ENCODE data around the gene CLPX. TPM values are rescaled to one million over a fixed set of nuclear protein-coding genes. Genes with fewer than 3 reads are reported as not detected.
"Not testable (repeated sequence)": the region's sequence is repeated elsewhere in the genome, so short reads cannot be mapped to it uniquely, and the experiment has no call there.

The CLPX gene
- total RNA-seq, 2 donors from 2014 or later, result 19.8 to 50.5 TPM

DNA sequence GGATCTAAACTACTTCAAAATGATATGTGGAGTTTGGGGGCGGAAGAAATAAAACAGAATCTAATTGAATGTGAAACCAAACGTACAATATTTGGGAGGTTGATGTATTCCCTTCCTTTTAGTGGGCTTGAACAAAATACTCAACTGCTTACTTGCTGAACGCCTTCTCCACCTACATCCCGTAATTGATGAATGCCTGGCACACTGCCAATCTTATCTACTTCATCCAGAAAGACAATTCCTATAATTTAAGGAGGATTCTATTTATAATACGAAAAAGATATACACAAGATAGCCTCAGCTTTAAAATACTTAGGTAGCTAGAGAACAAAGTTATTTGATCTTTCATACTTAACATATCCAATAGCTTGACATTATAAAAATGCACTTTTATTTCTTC, 28.4 kb downstream of the CLPX start:
- Histone ChIP-seq H3K36me3 (peaks cover 49% of the 10 kb centered on the region), H3K27me3 (replicated peaks; ENCODE audit: insufficient read depth) (no peaks in the 10 kb centered on the region), H3K9me3 (no peaks in the 10 kb centered on the region), H3K4me3 (no peak overlapping the region), H3K4me1 (ENCODE audit: control insufficient read depth in 1 of 2, low read depth in 2 of 2) (no peaks in the 10 kb centered on the region), H3K27ac (no peak overlapping the region)
- DNase-seq (ENCODE audit: low spot score) (no peak), ATAC-seq (ENCODE audit: insufficient number of reproducible peaks, low FRiP score, low read depth) (no peak)
- TF ChIP-seq, protein P1, sequence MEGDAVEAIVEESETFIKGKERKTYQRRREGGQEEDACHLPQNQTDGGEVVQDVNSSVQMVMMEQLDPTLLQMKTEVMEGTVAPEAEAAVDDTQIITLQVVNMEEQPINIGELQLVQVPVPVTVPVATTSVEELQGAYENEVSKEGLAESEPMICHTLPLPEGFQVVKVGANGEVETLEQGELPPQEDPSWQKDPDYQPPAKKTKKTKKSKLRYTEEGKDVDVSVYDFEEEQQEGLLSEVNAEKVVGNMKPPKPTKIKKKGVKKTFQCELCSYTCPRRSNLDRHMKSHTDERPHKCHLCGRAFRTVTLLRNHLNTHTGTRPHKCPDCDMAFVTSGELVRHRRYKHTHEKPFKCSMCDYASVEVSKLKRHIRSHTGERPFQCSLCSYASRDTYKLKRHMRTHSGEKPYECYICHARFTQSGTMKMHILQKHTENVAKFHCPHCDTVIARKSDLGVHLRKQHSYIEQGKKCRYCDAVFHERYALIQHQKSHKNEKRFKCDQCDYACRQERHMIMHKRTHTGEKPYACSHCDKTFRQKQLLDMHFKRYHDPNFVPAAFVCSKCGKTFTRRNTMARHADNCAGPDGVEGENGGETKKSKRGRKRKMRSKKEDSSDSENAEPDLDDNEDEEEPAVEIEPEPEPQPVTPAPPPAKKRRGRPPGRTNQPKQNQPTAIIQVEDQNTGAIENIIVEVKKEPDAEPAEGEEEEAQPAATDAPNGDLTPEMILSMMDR (IDR thresholded peaks at IDR 0.05), result no peak

DNA sequence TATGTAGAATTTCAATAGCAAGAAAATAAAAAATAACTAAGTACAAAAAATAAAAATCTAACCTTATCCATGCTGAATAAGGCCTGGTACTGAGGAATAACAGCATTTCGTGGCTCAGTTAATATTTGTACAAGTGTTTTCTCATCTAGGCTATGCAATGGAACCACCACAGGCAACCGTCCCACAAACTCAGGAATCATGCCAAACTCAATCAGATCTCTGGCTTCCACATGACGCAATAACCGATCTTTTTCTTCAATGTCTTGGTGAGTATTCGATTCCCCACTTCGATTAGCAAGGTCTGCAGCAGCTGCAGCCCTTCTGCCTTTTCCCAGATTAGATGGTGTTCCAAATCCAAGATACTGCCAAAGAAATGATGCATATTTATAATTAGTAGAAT, 30.4 kb downstream of the CLPX start:
- TF ChIP-seq, protein P1 (IDR thresholded peaks at IDR 0.05), result no peak
- H3K4me1 ChIP-seq (ENCODE audit: control insufficient read depth in 1 of 2, low read depth in 2 of 2), result no peaks in the 10 kb centered on the region
- H3K4me3 ChIP-seq, result no peak overlapping the region
- H3K36me3 ChIP-seq, result peaks cover 52% of the 10 kb centered on the region
- DNase-seq (ENCODE audit: low spot score) (no peak), ATAC-seq (ENCODE audit: insufficient number of reproducible peaks, low FRiP score, low read depth) (no peak)
- no peak overlapping the region for H3K27ac ChIP-seq
- H3K9me3 ChIP-seq, result no peaks in the 10 kb centered on the region
- H3K27me3 ChIP-seq (replicated peaks; ENCODE audit: insufficient read depth), result no peaks in the 10 kb centered on the region

DNA sequence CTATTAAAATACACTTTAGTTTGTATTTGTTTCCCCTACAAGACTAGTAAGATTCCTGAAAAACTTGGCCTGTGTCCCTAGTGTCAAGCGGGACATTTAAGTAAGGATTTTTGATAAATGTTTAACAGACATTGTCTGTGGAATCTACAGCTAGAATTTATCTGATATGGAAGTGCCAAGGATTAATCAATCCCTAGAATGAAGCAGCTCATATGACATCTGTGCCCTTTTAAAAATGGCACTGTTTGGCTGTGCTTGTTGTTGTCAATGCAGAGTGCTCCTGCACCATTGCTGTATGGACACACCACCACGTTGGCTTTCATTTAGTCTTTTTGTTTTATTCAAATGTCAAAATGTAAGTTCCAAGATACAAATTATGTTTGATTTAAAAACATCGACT, 37.2 kb downstream of the CLPX start:
- no peaks in the 10 kb centered on the region for H3K4me1 ChIP-seq (ENCODE audit: control insufficient read depth in 1 of 2, low read depth in 2 of 2)
- TF ChIP-seq, protein P1 (IDR thresholded peaks at IDR 0.05), result no peak
- H3K4me3 ChIP-seq, result no peak overlapping the region
- no peak overlapping the region for H3K27ac ChIP-seq
- no peaks in the 10 kb centered on the region for H3K9me3 ChIP-seq
- H3K27me3 ChIP-seq (replicated peaks; ENCODE audit: insufficient read depth), result no peaks in the 10 kb centered on the region
- DNase-seq (ENCODE audit: low spot score) (no peak), ATAC-seq (ENCODE audit: insufficient number of reproducible peaks, low FRiP score, low read depth) (no peak)
- H3K36me3 ChIP-seq, result peaks cover 9% of the 10 kb centered on the region

DNA sequence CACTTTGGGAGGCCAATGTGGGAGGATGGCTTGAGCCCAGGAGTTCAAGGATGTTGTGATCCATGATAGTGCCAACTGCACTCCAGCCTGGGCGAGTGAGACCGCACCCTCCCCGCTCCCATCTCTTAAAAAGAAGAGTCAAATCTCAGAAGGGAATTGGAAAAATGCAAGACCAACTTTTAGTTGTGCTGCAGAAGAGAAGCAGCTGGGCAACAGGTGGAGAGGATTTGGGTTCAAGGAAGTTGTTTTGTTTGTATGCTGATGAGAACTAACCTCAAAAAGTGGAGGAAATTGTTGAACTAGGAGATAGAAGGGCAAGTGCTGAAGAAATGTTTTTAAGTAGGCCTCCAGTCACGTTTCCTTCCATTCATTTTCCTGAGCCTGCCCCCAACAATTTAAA, 38.7 kb downstream of the CLPX start:
- Histone ChIP-seq H3K27me3 (replicated peaks; ENCODE audit: insufficient read depth) (no peaks in the 10 kb centered on the region), H3K36me3 (peaks cover 3% of the 10 kb centered on the region), H3K4me1 (ENCODE audit: control insufficient read depth in 1 of 2, low read depth in 2 of 2) (no peaks in the 10 kb centered on the region), H3K27ac (no peak overlapping the region), H3K9me3 (no peaks in the 10 kb centered on the region), H3K4me3 (no peak overlapping the region)
- no peak for DNase-seq (ENCODE audit: low spot score)
- TF ChIP-seq, protein P1 (IDR thresholded peaks at IDR 0.05), result no peak
- no peak for ATAC-seq (ENCODE audit: insufficient number of reproducible peaks, low FRiP score, low read depth)

DNA sequence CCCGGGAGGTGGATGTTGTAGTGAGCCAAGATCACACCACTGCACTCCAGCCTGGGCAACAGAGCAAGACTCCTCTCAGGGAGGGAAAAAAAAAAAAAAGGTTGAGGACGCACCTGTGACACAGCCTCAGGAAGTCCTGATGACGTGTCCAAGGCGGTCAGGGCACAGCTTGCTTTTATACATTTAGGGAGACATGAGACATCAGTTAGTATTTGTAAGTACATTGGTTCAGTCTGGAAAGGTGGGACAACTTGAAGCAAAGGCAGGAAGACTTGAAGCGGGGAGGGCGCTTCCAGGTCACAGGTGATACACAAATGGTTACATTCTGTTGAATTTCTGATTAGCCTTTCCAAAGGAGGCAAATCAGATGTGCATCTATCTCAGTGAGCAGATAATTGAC, 46.5 kb downstream of the CLPX start:
- not testable (repeated sequence) for H3K27ac ChIP-seq; H3K27me3 ChIP-seq (replicated peaks; ENCODE audit: insufficient read depth); ATAC-seq (ENCODE audit: insufficient number of reproducible peaks, low FRiP score, low read depth); H3K36me3 ChIP-seq; DNase-seq (ENCODE audit: low spot score); H3K4me3 ChIP-seq; H3K4me1 ChIP-seq (ENCODE audit: control insufficient read depth in 1 of 2, low read depth in 2 of 2); H3K9me3 ChIP-seq

DNA sequence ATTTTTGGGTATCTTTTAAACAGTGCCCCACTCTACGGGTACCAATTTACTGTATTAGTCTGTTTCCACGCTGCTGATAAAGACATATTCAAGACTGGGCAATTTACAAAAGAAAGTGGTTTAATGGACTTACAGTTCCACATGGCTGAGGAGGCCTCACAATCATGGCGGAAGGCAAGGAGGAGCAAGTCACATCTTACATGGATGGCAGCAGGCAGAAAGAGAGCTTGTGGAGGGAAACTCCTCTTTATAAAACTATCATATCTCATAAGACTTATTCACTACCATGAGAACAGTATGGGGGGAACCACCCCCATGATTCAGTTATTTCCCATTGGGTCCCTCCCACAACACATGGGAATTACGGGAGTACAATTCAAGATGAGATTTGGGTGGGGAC, 47.2 kb downstream of the CLPX start:
- H3K36me3 ChIP-seq; H3K4me3 ChIP-seq; H3K4me1 ChIP-seq (ENCODE audit: control insufficient read depth in 1 of 2, low read depth in 2 of 2); DNase-seq (ENCODE audit: low spot score); H3K9me3 ChIP-seq; ATAC-seq (ENCODE audit: insufficient number of reproducible peaks, low FRiP score, low read depth); H3K27ac ChIP-seq; H3K27me3 ChIP-seq (replicated peaks; ENCODE audit: insufficient read depth): not testable (repeated sequence)

DNA sequence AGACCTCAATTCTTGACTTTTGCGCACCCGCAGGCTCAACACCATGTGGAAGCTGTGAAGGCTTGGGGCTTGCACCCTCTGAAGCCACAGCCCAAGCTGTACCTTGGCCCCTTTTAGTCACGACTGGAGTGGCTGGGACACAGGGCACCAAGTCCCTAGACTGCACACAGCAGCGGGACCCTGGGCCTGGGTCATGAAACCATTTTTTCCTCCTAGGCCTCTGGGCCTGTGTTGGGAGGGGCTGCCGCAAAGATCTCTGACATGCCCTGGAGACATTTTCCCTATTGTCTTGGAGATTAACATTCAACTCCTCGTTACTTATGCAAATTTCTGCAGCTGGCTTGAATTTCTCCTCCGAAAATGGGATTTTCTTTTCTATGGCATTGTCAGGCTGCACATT, 48.1 kb downstream of the CLPX start:
- not testable (repeated sequence) for H3K27ac ChIP-seq; ATAC-seq (ENCODE audit: insufficient number of reproducible peaks, low FRiP score, low read depth)
- peaks cover 9 to 13% of the 10 kb centered on the region in 2 donors for H3K4me1 ChIP-seq (ENCODE audit: control insufficient read depth in 1 of 2, low read depth in 2 of 2)

More for the DNA sequence above, 48.1 kb downstream of the CLPX start:
- H3K9me3 ChIP-seq; DNase-seq (ENCODE audit: low spot score); H3K27me3 ChIP-seq (replicated peaks; ENCODE audit: insufficient read depth); H3K36me3 ChIP-seq; H3K4me3 ChIP-seq: not testable (repeated sequence)
